ENCODE results near the gene SIRT6.

DNA sequence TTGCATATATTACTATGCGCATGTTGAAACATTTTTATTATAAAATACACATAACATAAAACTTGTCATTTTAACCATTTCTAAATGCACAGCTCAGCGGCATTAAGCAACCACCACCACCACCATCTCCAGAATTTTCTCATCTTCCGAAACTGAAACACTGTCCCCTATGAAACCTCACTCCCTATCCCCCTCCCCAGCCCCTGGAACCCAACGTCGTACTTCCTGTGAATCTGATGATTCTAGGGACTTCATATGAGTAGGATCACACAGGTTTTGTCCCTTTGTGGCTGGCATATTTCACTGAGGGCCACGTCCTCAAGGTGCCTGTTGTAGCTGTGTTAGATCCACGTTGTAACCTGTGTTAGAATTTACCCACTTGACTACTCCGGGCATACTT is 57.7 kb downstream of the SIRT6 start:
- TF ChIP-seq, protein P1, sequence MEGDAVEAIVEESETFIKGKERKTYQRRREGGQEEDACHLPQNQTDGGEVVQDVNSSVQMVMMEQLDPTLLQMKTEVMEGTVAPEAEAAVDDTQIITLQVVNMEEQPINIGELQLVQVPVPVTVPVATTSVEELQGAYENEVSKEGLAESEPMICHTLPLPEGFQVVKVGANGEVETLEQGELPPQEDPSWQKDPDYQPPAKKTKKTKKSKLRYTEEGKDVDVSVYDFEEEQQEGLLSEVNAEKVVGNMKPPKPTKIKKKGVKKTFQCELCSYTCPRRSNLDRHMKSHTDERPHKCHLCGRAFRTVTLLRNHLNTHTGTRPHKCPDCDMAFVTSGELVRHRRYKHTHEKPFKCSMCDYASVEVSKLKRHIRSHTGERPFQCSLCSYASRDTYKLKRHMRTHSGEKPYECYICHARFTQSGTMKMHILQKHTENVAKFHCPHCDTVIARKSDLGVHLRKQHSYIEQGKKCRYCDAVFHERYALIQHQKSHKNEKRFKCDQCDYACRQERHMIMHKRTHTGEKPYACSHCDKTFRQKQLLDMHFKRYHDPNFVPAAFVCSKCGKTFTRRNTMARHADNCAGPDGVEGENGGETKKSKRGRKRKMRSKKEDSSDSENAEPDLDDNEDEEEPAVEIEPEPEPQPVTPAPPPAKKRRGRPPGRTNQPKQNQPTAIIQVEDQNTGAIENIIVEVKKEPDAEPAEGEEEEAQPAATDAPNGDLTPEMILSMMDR (IDR thresholded peaks at IDR 0.05): no peak
- no peak for TF ChIP-seq EP300 (IDR thresholded peaks at IDR 0.05; ENCODE audit: low read depth)

All from transverse colon (tissue), 3 donors.